ENCODE data around the gene ZG16.
"Not testable (repeated sequence)": the region's sequence is repeated elsewhere in the genome, so short reads cannot be mapped to it uniquely, and the experiment has no call there.

ZG16 gene, protein sequence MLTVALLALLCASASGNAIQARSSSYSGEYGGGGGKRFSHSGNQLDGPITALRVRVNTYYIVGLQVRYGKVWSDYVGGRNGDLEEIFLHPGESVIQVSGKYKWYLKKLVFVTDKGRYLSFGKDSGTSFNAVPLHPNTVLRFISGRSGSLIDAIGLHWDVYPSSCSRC

DNA sequence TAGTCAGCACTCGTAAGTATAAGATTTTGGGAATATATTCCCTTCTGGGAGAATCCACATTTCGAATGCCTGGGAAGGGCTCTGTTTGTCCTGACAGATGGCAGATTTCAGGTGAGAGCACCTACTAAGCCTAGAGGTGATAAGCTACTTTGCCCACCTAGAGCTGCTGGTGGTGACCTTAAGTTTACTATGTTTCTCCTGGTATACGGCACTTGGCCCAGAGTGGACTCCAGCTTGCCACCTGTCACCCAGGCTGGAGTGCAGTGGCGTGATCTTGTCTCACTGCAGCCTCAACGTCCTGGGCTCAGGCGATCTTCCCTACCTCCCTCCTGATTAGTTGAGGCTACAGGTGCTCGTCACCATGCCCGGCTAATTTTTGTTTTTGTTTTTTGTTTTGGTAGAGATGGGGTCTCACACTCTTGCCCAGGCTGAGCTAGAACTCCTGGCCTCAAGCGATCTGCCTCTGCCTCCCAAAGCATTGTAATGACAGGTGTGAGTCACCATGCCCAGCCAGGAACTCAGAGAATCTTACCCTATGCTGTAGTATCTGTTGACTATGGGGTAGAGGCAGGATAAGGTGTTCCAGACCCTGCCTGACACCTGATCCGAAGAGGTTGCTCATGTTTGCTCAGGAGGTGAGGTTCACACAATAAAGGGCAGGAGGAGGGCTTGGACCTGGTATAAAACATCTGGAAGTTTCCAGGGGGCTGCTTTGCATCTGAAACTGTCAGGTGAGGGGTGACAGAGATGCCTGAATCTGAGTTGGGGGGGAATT is at the start of gene ZG16:
Gene ZG16, plus strand, starts transcription at position 681 of the 775 bp plus-strand sequence. CDS start 1,011 bp downstream, outside the sequence.
- no peak for DNase-seq

DNA sequence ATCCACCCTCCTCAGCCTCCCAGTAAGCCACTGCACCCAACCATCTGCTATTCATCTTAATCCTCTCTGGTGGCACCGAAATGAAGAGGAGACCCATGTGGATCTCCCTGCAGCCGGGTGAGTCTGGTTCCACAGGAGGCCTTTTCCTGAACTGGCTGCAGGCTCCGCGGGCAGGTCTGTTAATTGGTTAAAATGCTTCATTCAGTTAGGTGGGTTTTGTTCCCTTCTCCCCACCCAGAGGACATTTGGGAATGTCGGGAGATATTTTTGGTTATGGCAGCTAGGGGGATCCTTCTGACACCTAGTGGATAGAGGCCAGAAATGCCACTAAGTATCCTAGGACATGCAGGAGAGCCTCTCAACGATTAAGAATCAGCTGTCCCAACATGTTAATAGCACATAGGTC is 48.9 kb upstream of the ZG16 start:
- no peak for DNase-seq

DNA sequence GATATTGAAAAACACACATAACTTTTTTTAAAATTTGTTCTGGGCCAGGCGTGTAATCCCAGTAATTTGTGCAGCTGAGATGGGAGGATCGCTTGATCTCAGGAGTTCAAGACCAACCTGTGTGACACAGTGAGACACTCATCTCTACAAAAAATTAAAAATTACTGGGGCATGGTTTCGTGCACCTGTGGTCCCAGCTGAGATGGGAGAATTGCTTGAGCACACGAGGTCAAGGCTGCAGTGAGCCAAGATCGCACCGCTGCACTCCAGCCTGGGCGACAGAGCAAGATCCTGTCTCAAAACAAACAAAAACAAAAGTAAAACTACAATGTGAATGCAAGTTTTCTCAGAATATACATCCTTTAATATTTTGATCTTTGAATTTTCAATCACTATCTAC is 47.4 kb upstream of the ZG16 start:
- no peak for DNase-seq

DNA sequence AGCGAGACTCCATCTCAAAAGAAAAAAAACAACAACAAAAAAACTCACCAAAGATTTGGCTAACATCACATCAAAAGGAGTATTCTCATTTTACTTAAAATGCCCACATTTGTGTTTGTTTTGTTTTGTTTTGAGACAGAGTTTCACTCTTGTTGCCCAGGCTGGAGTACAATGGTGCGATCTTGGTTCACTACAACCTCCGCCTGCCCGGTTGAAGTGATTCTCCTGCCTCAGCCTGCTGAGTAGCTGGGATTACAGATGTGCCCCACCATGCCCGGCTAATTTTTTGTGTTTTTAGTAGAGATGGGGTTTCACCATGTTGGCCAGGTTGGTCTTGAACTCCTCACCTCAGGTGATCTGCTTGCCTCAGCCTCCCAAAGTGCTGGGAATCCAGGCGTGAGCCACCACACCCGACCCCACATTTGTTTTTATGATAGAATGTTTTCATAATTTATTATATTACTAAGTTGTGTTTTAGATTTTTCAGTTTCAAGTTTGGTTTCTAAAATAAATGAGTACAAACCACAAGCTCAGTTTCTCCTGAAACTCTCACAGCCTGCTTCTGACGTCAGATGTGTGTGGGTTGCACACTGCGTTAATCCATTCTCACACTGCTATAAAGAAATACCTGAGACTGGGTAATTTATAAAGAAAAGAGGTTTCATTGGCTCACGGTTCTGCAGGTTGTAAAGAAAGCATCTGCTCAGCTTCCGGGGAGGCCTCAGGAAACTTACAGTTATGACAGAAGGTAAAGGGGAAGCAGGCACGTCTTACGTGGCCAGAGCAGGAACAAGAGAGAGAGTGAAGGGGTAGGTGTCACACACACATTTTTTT is 46.1 kb upstream of the ZG16 start:
- peak in 1 of 4 experiments; percentile 20 for DNase-seq

DNA sequence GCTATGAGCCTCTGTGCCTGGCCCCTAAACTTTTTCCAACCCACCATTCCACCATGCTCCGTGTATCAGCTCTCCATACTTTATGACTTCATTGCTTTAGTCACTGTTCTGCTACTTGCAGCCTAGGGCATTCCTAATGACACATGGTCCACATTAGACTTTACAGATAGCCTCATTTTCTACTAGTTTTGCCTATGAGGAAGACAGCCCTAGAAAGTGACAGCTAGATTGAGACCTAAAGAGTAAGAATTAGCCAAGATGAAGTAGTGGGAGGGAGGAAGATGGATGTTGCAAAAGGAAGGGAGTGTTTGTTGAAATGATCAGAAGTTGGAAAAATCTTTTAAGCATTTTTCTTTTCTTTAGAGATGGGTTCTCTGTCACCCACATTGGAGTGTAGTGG is 43.3 kb upstream of the ZG16 start:
- DNase-seq: no peak

DNA sequence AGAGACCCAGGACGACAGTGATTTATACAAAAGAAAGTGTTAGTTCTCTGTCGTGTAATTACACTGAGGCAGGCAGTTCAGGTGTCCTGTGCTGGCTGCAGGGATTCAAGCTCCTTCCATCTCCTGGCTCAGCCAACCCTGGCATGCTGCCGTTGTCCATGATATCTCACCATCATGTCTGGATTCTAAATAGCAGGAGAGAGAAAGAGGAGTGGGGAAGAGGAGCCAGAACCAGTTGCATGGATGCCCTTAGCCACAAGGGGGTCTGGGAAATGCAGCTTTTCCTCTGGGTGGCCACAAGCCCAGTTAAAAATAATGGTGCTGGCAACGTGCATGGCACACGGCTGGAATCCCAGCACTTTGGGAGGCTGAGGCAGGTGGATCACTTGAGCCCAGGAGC is 41.9 kb upstream of the ZG16 start:
- no peak for DNase-seq

DNA sequence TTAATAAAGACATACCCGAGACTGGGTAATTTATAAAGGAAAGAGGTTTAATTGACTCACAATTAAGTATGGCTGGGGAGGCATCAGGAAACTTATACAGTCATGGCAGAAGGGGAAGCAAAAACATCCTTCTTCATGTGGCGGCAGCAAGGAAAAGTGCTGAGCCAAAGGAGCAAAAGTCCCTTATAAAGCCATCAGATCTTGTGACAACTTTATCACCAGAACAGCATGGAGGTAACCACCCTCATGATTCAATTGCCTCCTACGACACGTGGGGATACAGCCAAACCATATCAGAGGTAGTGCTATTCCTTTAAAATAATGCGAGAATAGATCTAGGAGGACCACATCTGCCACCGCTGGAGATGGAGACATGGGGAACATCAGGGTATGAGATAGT is 41.3 kb upstream of the ZG16 start:
- no peak for DNase-seq

DNA sequence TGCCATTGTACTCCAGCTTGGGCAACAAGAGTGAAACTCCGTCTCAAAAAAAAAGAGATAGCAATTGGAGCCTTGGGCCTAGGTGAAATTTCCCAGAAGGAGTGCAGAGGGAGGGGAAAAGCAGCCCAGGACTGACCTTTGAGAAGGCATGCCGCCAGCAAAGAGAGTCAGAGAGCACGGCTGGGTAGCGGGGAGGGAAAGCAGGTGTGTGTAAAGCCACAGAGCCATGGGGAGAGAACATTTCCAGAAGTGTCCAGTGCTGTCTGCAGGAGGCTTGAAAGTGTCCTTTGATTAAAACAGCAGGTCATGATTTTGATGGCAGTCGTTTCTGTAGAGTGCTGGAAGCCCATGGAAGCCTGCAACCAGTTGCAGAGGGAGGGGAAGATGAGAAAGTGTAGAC is 40.3 kb upstream of the ZG16 start:
- no peak for DNase-seq

DNA sequence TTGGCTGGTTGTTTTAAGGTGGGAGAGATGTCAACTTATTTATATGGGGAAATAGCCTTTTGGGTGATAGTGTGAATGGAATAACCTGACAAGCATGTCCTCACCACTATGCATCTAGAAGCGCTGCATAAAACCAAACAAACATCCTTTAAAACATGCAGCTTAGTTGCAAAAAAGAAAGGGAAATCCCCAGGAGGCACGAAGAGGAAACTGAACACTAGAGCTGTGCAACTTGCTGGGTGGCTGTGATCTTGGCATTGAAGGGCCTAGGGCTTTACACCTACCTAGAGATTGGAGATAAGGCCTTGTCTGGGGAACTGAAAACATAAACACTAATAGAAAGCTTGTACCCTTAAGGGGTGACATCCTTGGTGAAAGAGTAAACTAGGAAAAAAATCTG is 39.5 kb upstream of the ZG16 start:
- peak in 1 of 4 experiments; percentile 19 for DNase-seq

DNA sequence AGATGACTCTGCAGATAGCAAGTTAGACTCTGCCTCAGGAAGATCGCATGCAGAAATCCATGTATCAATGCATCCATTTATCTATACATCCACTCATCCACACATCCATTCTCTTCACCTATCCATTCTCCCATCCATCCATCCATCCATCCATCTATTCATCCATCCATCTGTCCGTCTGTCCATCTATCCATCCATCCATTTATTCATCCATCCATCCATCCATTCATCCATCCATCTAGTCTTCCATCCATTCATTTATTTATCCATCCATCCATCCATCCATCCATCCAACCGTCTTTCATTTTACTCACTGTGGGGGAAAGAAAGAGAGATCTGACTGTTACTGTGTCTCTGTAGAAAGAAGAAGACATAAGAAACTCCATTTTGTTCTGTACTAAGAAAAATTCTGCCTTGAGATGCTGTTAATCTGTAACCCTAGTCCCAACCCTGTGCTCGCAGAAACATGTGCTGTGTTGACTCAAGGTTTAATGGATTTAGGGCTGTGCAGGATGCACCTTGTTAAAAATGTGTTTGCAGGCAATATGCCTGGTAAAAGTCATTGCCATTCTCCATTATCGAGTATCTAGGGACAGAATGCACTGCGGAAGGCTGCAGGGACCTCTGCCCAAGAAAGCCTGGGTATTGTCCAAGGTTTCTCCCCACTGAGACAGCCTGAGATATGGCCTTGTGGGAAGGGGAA is 38.0 kb upstream of the ZG16 start:
- not testable (repeated sequence) for DNase-seq

DNA sequence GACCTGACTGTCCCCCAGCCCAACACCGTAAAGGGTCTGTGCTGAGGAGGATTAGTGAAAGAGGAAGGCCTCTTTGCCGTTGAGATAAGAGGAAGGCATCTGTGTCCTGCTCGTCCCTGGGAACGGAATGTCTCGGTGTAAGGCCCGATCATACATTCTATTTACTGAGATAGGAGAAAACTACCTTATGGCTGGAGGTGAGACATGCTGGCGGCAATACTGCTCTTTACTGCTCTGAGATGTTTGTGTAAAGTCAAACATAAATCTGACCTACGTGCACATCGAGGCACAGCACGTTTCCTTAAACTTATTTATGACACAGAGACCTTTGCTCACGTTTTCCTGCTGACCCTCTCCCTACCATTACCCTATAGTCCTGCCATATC is 37.4 kb upstream of the ZG16 start:
- not testable (repeated sequence) for DNase-seq

DNA sequence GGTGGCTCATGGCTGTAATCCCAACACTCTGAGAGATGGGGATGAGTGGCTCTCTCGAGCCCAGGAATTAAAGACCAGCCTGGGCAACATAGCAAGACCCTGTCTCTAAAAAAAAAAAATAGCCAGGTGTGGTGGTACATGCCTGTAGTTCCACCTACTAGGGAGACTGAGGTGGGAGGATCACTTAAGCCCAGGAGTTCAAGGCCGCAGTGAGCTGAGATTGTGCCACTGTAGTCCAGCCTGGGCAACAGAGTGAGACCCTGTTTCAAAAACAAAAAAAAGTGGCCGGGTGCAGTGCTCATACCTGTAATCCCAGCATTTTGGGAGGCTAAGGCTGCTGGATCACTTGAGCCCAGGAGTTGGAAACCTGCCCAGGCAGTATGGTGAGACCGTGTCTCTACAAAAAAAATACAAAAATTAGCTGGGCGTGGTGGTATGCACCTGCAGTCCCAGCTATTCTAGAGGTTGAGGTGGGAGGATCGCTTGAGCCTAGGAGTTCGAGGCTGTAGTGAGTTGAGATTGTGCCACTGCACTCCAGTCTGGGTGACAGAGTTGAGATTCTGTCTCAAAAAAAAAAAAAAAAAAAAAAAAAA is 35.3 kb upstream of the ZG16 start:
- no peak for DNase-seq

DNA sequence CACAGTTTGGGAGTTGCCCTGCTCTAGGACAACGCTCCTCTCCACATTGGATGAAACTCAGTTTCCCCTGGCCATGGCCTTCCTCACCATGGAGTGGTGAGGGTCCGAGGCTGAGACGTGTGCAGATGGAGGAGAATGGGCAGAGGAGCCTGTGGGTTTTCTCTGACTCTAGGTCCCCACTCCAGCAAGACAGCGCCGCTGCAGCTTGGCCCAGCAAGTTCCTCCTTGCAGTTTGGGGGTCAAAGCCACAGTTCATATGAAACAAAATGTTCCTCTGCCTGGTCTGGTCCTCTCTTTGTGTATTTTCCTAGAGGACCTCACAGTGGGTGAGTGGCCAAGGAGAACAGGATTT is 34.6 kb upstream of the ZG16 start:
- no peak for DNase-seq

DNA sequence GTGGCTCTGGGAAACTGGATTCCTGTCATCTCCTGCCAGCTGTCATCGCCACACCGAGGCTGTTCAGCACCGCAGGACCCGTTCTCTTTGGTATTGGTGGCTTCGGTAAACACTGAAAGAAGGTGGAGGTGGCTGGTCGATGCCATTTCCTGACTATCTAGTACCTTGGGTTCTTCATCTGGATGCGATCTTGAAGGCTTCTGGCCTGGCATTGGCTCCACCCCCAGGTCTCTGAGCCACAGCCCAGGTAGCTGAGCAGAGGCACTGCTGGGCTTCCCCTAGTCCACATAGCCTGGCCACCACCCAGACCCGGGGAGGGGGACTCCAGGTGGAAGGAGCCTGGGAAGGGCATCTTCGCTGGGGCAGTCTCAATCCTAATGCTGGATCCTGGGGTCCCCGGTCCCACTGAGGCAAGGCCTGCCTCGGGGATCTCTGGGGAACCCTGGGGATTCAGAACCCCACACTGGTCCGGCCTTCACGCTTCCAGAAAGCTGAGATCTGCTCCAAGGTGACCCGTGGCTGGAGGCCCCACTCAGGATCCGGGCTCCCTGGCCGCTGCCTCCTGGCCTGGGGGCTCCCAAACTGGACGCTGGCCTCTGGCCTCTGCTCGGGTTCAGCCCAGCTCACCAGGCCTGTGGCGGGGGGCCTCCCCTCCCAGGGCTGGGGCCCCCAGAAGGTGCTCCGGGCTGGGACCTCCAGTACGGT is 34.1 kb upstream of the ZG16 start:
- DNase-seq: peak in 1 of 4 experiments; percentile 31

DNA sequence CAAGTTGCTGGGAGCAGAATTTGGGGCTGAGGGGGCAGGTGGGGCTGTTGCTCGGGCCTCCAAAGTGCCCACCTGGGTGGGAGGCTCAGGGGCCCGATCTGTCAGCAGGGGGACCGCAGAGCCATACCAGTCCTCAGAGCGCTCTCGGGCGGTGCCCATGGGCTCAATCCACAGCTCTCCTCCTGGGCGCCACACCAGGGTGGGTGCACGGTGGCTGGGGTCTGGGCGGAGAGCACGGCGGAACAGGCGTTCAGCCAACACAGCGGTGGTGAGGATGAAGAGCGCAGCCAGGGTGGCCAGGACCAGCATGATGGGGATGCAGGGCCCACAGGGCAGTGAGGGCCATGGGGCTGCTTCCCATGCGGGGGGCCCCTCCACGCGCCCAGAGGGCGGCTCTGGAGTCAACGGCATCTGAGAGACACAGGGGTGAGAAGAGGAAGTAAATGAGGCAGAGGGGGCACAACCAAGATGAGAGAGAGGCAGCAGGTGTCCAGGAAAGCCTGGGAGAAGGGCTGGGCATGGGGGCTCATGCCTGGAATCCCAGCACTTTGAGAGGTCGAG is 33.4 kb upstream of the ZG16 start:
- DNase-seq: no peak

DNA sequence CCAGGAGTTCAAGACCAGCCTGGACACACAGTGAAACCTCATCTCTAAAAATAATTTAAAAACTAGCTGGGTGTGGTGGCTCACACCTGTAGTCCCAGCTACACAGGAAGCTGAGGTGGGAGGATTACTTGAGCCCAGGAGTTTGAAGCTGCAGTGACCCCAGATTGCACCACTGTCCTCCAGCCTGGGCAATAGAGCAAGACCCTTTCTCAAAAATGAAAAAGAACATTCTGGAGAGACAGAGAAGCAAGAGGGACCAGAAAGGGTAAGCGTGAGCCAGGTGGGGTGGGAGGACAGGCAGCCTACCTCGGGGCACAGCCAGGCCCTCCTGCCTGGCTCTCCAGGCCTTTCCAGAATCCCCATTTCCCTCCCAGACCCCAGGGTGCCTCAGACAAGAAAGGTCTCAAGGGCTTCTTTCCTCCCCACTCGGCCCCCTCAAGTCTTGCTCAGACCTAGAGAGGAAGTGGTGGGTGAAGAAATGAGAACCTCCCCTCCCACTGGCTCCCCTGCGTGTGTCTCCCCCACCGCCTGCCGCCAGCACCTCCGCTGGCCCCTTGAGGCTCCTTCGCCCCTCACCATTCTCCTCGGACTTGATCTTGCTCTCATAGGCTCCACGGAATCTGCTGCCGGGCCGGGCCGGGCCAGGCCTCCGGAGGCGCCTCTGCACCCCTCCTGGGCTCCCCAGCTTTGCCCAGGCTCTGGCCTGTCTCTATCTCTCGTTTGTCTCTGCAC is 32.8 kb upstream of the ZG16 start:
- DNase-seq: peak in 2 of 4 experiments; percentile 45 to 47

DNA sequence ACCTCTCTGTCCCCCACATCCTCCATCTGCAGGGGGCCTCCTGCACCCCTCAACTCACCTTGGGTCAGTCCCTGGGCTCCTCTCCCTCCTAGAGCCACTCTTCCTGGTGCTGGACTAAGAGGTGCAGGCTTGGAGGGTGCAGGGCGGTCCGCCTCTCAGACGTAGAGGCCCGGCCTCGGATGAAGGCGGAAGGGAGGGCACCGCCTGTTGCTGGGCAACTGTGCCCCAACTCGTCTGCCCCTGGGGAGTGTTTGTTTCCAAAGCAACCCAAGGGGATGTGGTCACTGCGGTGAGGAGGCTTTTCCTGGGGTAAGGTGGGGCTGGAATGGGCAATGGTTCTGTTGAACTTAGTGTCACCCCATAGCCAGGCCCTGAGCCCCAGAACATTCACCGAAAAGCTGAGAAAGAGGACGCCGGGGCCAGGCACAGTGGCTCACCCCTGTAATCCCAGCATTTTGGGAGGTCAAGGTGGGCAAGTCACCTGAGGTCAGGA is 32.2 kb upstream of the ZG16 start, which contains the start of gene C16orf54:
Gene C16orf54, minus strand, starts transcription at position 138 of the 493 bp plus-strand sequence. CDS start 1,039 bp downstream, outside the sequence.
- peak; percentile 34 to 85 (median 60) for DNase-seq

DNA sequence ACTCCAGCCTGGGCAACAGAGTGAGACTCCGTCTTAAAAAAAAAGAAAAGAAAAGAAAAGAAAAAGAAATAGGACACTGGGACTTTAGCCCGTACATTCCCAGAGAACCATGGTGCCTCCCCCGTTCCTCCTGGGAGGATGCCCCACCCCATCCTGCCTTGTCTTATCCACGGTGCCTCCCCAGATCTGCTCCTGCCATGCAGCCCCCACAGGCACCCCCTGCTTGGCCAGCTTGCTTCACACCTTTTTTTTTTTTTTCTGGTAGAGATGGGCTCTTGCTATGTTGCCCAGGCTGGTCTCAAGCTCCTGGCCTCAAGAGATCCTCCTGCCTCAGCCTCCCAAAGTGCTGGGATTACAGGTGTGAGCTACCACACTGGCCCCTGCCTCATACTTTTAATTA is 31.5 kb upstream of the ZG16 start:
- DNase-seq: not testable (repeated sequence)

DNA sequence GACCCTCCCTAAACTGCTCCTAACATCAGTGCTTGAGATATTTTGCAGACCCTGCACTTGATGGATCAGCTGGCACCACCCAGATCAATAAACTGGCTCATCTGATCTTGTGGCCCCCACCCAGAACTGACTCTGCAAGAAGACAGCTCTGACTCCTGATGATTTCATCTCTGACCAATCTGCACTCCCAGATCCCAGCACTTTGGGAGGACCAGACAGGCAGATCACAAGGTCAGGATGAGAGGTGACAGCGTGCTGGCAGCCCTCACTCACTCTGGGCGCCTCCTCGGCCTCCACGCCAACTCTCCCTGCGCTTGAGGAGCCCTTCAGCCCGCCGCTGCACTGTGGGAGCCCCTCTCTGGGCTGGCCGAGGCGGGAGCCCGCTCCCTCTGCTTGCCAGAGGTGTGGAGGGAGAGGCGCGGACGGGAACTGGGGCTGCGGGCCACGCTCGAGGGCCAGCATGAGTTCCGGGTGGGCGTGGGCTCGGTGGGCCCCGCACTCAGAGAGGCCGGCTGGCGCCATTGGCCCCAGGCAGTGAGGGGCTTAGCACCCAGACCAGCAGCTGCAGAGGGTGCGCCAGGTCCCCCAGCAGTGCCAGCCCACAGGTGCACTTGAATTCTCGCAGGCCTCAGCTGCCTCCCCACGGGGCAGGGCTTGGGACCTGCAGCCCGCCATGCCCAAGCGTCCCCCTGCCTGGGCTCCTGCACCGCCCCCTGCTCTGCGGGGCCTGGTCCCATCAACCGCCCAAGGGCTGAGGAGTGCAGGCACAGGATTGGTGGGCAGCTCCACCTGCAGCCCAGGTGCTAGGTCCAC is 29.9 kb upstream of the ZG16 start:
- DNase-seq: no peak

DNA sequence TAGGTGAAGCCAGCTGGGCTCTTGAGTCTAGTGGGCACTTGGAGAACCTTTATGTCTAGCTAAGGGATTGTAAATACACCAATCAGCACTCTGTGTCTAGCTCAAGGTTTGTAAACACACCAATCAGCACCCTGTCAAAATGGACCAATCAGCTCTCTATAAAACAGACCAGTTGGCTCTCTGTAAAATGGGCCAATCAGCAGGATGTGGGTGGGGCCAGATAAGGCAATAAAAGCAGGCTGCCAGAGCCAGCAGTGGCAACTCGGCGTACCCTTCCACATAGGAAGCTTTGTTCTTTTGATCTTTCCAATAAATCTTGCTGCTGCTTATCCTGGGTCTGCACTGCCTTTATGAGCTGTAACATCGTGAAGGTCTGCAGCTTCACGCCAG is 29.3 kb upstream of the ZG16 start:
- not testable (repeated sequence) for DNase-seq
